CD4-positive, alpha-beta T cell treated with Interleukin-17A for 1 hour (primary cell): ENCODE data around the gene TMC3.

Source experiments
- DNase-seq: peaks from one replicate; pipeline ENCODE4 v3.0.0-alpha.2; 2020

The TMC3 gene

DNA sequence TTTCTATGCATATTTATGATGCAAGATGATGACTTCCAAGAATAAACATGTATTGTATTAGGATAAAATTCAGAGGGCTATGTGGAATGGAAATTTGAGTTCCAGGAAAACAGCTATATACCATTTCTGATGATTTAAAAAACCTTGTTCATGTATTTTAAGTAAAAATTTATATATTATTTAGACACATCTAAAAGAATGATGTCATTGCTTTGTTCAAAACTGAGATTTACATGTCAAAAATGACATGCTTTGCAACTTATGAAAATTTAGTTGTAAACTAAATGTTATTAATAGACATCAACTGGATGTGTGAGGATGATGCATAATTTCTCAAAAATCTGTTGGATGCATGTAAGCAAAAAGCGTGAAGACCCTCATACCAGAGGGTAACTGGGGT lies 52.3 kb downstream of the TMC3 start:
- no peak for DNase-seq

DNA sequence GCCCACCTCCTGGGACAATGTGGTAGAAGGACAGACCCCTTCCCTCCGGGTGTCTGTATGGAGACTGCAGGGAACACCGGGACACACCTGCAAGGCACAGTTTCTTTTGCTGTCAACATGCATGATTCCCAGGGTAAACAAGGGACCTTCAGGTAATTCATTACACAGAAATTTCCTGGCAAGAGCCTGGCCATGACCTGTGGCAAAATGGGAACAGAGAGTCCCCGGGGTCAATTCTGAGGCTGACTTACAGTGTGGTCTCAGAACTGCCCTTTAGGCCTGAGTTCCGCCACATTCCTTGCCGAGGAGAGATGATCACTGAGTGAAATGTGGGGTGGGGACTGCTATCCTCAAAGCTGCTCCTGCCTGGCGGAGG lies 56.4 kb downstream of the TMC3 start:
- no peak for DNase-seq

DNA sequence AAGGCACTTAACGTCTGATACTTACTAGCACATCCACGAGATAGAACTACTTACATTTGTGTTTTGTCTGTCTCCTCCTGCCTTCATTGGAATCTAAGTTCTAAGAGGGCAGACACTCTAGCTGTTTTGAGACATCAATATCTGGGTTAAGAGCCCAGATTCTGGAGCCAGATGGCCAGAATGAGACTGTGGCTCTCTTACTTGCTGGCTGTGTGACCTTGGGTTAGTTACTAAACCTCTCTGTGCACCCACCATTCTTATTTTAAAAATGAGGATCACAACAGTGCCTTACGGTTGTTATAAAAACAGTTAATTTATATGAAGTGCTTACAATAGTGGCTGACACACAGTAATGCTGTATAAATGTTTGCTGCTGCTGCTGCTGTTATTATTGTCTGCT lies 57.7 kb downstream of the TMC3 start:
- no peak for DNase-seq

DNA sequence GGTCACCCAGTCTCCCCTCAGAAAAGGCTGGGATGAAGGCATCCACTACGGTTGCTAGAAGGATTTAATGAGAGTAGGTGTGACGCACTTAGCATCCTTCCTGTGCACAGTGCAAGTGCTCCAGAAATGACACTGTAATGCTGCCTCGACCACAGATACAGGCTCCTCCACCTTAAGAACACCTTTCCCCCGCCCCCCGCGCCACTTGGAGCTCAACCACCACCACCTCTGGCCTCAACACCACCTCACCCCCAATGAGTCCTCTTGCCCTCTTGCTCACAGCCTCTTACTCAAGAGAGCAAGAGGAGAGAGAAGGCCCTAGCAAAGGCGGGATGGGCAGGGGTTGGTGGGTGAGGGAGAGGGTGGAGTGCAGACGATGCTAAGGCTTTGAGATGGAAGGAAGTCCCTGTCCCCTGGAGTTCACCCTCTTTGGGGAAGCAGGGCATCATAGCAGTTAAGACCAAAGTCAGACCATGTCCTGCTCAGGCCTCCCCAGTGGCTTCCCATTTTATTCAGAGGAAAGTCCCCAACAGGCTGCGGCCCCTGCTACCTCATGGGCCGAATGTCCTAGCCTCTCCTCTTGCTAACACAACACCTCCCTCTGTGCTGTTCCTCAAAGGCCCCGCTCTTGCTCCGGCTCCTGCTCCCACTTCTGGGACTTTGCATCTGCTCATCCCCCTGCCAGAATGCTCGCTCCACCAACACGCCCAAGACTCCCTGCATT lies 58.4 kb downstream of the TMC3 start:
- DNase-seq, result no peak

DNA sequence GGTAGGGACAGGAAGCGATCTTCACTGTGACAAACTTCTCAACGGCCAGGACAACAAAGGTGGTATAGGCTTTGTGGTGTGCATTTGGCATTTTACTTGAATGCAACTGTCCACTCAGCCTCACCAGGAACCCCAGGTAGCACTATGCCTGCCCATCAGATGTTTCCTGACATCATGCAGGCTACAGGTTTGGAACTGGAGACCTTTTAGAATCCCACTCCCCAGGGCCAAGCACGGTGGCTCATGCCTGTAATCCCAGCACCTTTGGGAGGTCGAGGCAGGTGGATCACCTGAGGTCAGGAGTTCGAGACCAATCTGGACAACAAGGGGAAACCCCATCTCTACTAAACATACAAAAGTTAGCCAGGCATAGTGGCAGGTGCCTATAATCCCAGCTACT lies 59.6 kb downstream of the TMC3 start:
- no peak for DNase-seq

DNA sequence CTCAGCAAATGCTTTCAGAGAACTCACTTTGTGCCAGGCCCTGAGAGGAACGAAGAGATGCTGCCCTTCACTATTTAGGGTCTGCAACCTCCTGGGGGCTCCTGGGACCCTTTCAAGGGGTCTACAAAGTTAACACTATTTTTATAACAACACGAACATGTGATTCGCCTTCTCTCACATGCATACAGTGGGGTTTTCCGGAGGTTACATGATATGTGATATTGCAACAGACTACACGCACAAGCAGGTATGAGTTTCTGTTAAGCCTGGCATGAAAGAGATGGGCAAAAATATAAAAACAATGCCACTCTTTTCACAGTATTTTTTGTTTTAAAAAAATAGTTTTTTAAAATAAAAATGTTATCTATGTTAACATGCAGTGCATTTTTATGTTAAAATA lies 60.3 kb downstream of the TMC3 start:
- DNase-seq, result no peak

DNA sequence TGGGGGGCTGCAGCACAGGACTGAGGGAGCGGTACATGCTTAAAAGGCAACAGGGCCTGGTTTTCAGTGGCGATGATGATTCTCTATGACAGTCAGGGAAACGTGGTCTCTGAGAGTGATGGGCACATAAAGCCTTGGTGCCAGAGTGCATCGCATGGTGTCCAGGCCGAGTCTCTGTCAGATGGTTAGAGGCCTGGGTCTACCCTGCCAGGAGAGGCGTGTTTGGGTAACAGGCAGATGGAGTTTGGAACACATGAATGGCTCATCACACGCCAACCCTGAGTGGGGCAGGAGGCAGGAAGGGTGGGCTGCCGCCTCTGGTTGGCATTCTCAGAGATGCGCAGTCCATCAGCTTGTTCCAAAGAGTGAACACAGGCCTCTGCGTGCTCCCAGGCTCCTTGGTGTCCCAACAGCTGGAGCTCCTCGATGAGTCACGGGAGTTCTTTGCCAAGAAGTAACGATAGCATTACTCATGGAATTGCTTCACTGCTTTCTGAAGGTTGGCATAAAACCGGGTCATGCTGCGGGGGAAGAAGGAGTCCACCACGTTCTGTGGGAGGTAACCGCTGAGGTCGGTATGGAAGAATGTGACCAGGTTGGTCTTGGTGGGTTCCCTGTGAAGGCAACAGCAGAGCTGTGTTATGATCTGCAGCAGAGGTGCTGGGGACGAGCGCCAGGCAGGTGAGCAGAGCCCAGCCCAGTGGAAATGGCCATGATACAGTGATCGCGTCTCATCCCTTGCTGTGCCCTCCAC lies 61.0 kb downstream of the TMC3 start:
- no peak for DNase-seq

DNA sequence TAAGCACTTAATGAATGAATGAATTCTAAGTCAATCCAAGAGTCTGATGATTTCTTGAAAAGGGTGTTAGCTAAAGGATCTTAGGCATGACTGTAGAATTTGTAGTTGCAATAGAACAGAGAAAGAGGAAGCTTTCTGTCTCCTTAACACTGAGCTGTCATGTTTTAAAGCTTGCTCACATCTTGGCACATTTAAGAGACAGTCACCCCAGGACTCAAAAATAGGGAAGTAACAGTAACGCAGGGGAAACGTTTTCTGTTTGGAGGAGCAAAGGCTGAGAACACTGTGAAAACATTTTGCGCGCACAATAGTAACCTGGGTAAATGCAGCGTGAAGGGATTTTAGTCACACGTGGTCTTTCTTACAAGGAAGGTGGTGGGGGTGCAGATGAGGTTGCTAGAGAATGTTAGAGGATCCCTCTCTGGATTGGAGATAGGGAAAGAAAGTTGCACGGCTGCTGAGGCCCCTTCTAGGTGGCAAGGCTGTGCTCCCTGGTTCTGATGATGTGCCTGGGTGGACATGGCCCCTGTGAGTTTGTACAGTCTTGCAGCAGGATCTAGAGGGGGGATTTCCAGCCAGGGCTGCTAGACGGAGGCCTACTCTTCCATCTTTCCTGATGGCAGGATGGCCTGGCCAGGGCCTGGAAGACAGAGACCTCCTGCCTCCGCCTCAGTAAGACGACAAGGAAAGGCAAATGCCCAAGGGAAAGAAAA lies 62.1 kb downstream of the TMC3 start:
- DNase-seq, result no peak

DNA sequence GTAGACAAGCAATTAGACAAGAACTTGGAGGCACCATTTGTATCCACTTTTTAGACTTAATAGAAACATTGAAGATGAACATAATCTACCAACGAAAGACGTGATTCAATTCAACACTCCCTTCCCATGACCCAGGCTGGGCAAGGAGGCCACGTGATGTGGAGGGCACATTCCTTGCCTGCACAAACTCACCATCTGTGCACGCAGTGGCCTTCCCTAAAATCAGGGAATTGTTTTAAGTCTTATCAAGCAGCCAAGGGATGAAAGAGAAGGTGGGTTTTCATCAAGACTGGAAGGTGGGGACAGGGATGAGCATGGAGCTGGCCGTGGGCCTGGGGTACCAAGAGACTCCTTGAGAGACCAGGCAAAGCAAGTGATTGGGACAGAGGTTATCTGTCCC lies 63.5 kb downstream of the TMC3 start:
- DNase-seq, result no peak

DNA sequence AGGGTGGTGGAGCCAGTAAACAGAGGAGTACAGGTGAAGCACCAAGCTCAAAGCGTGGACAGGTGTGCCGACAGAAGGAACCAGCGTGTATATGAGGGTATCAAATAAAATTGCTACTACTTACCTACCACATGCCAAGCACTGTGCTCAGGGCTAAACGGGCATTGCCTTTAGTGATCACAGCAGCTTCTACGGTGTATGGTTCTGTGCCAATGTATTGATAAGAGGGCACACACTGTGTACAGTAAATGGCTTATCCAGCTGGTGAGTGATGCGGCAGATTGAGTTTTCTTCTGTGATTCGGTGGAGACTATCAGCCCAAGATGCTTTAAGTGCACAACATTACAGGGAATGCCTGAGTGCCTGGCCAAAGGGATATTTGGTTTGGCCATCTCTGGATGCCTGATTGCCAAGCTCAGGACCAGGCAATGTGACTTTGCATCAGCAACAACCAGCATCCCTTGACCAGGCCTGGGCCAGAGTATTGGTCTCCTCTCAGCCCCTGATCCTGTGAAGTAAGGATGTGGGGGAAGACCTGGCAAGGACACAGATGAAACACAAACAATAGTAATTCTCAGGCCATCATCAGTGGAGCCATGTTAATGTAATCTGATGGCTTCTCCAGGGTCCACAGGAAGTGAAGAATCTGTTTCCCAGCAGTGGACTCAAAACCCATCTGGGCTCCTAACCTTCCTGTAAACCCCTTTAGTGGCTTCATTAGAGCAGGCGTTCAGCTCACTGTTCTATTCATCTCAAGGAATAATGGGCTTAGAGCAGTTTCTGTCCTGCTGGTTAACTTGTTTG lies 64.2 kb downstream of the TMC3 start:
- no peak for DNase-seq

DNA sequence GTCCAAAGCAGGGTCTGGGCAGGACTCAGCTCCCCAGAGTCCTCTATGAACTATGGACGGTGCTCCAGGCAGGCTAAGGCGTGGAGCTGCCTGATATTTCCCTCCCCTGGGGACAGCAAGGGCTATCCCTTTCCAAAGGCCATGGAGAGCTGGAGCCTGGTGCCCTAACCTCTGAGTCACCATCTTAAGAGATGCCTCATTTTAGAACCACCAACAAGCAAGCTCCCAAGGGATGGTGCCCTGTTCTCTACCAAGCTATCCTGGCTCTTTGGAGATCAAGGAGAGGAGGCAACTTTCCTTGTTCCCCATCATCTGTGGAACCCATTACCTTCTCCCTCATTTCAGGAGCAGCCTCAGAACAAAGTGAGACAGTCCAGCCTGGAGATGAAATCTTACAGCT lies 65.8 kb downstream of the TMC3 start:
- DNase-seq, result no peak

DNA sequence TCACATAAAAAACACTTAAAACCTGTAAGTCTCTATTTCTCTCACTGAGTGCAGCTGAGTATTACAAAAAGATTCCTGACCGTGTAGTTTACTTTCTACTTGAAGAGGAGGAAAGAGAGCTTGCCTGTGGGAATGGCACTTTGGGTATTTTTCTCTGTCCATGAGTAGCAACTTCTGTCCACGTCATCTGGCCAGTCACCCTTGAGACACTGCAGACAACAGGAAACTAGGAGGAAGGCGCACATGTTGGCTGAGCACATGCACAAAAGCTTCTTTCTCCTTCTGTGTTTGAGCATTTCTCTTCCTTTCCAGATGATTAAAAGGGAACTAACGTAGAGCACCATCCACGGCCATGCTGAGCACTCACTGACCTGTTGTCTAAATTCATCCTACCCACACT lies 69.8 kb downstream of the TMC3 start:
- no peak for DNase-seq

DNA sequence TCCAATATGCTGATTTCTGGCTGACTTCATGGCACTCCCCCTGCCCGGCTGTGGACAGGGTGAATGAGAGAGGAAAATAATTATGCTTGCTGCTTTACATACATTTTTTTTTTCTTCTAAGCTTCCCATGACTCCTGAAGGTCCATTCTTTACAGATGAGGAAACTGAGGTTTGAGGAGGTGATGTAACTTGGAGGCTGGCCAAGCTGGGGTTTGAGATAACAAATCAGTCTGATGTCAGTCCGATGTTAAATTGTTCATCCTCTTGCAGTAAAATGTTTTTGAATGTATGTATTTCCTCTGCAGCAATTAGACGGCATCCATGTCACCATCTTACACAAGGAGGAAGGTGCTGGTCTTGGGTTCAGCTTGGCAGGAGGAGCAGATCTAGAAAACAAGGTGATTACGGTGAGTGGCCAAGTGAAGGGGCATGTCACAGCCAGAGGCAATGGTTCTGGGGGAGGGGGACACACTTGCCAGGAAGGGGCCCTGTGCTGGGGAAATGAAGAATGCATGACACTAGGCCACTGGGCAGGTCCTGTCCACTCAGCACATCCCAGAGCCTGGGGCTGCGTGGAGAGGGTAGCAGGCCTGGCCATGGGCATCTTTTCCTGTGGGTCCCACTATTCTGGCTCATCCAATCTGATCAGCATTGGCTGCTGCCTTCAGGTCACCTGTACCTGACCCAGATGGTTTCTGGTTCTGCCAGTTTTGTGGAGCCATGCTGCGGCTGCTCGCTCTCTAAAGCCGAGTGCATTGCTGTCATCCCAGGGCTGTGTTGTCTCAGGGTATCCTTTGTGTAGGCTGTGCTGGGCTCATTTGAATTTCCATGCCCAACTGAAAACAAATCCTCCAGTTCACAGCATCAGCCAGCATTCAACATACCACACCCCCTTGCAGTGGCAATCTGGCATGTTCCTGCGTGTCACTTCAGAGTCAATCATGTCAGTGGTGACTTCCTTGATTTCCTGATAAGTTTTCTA lies 70.5 kb downstream of the TMC3 start:
- DNase-seq, result peak; percentile 39

DNA sequence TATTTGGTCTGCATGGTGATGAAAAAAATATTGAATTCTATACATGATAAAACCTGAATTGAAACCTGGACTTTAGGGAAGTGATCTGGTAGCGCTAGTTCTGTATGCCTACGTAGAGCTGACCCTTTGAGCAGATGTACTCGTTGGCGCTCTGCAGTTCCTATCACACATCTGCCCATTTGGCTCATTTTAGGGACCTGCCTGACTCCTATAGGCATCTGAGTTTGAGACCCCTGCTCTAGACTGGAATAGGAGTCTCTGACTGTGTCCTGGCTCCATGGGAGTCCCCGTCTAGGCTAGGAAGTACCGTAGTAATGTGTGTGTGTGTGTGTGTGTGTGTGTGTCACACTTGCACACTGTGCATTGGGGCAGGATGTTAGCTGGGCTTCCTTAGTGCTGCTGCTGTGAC lies 71.3 kb downstream of the TMC3 start:
- DNase-seq, result peak; percentile 38

DNA sequence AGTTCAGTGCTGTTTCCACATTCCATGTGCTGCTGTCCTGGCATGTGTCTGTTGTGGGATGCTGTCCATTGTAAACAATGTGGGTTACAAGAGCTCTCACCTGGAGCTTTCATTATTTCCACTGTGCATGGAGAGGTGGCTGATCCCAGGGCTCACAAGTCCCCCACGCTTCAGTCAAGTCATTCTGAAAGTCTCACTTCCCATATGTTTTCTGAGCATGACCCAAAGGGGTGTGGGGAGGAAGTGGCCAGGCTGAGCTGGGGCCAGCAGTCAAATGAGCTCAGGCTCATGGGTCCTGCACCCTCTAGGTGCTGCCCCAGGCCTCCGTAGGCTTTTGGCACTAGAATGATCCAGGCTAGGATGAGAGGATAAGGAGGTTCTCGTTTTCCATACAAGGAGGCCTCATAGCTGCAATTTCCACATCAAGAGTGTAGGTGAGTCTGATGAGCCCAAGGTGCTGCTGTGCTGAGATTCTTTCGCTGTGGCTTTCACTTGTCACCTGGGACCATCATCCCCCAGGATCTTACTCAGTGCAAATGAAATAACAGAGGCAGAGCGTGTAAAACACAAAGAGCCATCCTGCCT lies 72.1 kb downstream of the TMC3 start:
- DNase-seq, result peak; percentile 38

DNA sequence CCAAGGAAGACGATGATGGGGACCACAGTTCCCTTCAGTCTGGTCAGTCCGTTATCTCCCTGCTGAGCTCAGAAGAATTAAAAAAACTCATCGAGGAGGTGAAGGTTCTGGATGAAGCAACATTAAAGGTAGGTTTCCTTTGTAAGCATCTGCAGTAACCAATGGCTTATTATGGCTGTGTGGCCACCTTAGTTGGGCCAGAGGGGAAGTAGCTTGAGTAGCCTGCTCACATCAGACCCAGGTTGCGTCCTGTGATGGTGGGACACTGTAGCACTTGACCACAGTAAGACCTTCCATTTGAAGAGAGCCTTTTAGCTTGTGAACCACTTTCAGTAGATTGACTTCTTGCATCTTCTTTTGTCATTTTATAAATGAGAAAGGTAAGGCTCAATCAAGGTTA lies 72.6 kb downstream of the TMC3 start:
- no peak for DNase-seq

DNA sequence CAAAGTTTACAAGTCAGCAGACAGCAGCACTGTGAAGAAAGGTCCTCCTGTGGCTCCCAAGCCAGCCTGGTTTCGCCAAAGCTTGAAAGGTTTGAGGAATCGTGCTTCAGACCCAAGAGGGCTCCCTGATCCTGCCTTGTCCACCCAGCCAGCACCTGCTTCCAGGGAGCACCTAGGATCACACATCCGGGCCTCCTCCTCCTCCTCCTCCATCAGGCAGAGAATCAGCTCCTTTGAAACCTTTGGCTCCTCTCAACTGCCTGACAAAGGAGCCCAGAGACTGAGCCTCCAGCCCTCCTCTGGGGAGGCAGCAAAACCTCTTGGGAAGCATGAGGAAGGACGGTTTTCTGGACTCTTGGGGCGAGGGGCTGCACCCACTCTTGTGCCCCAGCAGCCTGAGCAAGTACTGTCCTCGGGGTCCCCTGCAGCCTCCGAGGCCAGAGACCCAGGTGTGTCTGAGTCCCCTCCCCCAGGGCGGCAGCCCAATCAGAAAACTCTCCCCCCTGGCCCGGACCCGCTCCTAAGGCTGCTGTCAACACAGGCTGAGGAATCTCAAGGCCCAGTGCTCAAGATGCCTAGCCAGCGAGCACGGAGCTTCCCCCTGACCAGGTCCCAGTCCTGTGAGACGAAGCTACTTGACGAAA lies 74.3 kb downstream of the TMC3 start:
- DNase-seq, result no peak

DNA sequence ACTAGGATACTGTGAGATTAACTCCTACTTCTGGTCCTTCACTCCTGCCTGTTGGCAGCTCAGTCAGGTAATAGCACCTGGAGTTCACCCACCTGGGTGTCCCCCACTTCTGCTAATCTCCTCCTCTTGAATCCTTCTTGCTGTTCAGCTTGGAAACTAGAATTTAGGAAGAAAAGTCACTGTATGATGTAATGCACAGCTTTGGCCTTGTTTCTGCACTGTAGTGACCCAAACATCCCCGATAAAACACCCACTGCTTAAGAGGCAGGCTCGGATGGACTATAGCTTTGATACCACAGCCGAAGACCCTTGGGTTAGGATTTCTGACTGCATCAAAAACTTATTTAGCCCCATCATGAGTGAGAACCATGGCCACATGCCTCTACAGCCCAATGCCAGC lies 74.9 kb downstream of the TMC3 start:
- no peak for DNase-seq

DNA sequence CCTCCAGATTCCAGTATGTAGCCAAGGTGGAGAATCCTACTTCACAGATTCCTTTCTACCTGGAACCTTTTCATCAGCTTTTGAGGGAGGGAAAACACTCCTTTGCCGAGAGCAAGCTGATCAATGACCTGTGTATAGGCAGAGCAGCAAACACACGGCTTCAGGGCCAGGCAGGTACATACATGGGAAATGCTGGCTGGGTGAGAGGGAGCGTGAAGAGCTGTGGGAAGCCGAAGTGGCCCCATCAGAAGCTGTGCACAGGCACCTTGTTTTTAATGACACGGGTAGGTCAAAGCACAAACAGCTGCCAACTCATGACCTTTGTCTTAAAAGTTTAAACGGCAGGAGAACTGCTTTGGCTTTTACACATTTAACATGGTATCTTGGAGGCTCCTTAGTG lies 75.4 kb downstream of the TMC3 start:
- no peak for DNase-seq

DNA sequence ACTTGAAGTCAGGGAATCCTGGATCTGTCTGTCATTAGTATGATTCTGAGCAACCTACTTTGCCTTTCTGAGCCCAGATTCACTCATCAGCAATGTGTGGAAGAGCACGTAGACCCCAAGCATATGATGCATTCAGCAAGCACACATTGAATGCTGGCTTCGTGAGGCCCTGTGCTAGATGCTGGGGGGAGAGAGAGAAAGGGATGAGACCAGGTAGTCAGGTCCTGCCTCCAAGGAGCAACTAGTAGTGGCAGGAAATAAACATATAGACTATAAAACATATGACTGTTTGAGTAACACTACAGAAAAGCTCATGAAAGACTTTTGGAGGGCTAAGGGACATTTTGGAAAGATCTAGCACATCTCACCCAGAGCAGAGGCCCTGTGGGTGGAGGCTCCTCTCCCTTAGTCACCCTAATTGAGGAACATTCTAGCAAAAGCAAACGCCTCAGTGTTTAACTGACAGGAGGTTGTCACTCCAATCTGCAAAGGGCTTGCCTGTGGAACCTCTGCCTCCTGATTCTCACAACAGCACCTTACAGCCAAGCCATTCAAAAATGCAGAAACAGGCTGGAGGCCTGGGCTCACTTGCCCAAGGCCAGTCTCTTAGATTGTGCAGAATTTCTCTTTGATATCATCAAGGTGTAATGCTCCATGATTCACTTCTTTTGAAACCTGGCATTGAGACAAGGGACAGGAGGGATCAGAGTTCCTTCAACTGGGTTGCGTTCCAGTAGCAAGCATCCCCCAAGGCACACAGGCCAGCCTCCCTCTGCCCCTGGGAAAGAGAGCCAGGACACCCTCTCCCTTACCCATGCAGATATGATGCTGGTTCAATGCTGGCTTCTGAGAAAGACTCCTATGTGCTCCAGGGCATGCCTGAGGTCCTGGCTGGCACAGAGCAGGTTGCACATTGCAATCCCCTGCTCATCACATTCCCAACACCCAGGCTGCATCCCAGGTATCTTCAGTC lies 76.1 kb downstream of the TMC3 start:
- DNase-seq, result no peak
